B cell (primary cell): ENCODE results near the gene VTI1A.

Experiments used
- CTCF ChIP-seq: fragments of 200-600 bp; IDR thresholded peaks from one replicate; pipeline ENCODE4 v1.8.0; 2022; ENCODE audit warnings: antibody characterized with exemption, mild to moderate bottlenecking
- EZH2 ChIP-seq: IDR thresholded peaks from 2 replicates; pipeline ENCODE4 v1.6.1; 2012; ENCODE audit warnings: borderline replicate concordance, low read depth, mild to moderate bottlenecking, moderate library complexity, low read length; ENCODE audit not compliant: insufficient read depth, poor library complexity, severe bottlenecking

GRCh38 chr10:112605063-112605462 lies 158.0 kb downstream of the VTI1A start:
- TF ChIP-seq CTCF (no peak), EZH2 (no peak)
